ENCODE results near the gene MARCHF10.

The MARCHF10 gene

GRCh38 chr17:62749926-62750325 lies 58.2 kb downstream of the MARCHF10 start:
- no peak for DNase-seq

DNA sequence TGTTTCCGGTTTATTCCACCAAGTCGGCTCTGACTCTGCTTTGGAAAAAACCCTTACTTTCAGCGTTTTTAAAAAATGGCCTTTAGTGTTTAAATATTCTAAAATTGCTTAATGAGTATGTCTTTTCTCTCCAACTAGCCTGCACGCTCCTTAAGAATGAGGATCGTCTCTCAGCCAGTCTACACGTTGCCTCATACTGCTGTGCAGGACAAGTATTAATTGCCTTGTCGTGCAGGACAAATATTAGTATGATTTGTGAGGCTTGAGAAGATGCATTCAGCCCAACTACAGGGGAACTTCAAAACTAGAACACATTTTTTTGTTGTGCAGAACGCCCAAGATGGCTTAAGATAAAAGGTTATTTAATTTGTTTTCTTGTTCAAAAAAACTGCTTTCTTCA lies 61.2 kb downstream of the MARCHF10 start:
- no peak for DNase-seq

DNA sequence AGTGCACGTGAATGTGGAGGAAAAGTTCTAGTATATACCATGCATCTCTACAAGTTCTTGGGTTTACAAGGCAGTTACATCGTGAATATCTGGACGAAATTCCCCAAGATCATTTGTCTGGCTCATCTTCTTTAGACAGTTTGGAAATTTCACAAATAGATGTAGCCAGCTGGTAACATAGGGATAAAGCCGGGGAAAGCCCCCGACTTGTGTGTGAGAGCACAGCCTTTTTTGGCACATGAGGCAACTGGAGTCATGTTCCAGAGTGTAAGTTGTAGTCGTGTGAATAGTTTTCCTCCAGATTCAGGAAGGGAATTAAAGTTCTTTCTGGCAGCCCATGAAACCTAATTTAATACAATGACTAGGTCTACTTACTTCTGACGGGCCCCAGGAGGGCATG lies 62.3 kb downstream of the MARCHF10 start:
- no peak for DNase-seq

DNA sequence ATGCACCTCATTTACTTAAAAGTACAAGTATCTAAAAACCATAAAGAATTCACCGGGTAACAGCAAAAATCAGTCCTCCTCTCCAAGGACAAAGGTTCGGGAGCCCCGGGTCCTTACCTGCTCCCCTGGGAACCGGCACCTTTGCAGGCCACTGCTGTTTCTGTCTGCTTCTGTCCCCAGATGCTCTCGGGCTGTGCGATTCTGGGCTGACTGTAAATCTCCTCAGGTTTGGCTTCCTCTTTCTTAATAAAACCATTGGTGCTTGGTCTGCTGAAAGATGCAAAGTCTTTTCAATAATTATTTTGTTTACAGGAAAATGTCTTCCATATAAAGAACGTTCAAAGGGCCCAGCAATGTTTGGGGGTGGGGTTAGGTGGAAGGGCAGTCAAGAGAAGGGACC lies 63.9 kb downstream of the MARCHF10 start:
- DNase-seq = no peak

- no peak for DNase-seq
Observed at GRCh38 chr17:62741290-62741689, 66.8 kb downstream of the MARCHF10 start.

GRCh38 chr17:62739645-62740388 lies 68.3 kb downstream of the MARCHF10 start:
- DNase-seq = no peak

GRCh38 chr17:62738281-62738680 lies 69.8 kb downstream of the MARCHF10 start:
- DNase-seq = no peak

- no peak for DNase-seq
Observed at GRCh38 chr17:62737513-62737912, 70.6 kb downstream of the MARCHF10 start.

DNA sequence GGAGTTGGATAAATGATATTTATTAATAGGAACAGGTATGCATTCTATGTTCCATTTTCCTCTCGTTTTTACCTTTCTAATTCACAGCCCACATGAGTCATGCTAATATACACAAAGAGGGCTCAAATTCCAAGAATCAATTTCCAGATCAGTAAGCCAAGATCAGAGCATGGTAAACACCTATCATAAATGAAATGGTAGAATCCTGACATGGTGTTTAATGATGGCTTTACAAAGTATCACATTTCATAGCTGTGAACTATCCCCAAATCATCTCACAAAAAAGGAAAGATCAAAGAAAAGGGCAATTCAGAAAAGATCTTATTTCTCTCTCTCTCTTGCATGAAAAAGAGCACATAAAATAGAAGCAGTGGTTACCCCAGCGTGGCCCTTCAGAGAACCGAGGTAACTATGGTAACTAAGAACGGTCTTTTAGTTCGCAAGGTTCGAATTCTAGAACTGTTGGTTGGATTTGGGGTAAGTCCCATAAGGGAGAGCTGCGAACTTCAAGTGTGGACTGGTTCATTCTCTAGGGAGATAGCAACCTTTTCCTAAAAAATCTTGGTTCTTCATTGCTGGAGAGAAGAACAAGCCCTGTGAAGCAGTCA lies 73.0 kb downstream of the MARCHF10 start:
- DNase-seq = no peak

GRCh38 chr17:62732125-62732524 lies 76.0 kb downstream of the MARCHF10 start:
- no peak for DNase-seq

- DNase-seq = no peak
Observed at GRCh38 chr17:62727916-62728672, 80.0 kb downstream of the MARCHF10 start.

GRCh38 chr17:62725791-62726249 lies 82.3 kb downstream of the MARCHF10 start:
- DNase-seq = no peak

DNA sequence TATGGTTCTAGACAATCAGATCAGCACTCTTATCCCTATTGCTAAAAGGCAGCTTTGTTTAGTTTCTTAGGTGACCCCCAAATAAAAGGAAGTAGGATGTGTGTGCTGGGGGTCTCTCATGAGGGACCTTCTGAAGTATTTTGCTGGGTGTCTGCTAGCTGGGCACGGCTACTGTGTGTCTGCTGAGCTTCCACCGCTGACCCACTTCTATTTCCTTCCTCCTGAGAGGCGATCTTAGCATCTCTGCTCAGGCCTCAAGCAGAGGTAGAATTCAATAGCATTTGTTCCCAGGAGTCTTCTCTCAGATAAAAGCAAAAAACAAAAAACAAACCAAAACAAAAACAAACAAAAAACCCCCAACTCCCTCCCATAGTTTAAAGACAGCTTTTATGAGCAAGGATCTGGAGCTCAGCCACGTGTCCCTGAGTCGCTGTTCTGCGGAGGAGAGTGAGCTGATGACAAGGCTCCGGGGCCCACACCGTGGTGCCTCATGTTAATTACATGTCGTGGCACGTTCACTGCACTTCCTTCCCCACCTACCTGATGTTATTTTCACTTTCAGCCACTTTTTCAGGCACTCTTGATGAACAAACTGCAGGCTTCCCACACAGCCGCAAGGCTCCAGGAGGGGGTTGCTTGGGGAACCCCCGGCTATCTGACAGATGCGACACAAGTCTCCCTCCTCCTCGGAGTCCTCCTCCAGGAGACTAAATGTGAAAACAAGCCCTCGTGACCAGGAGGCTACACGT lies 83.5 kb downstream of the MARCHF10 start:
- DNase-seq = no peak

- no peak for DNase-seq
Observed at GRCh38 chr17:62723842-62724241, 84.3 kb downstream of the MARCHF10 start.

DNA sequence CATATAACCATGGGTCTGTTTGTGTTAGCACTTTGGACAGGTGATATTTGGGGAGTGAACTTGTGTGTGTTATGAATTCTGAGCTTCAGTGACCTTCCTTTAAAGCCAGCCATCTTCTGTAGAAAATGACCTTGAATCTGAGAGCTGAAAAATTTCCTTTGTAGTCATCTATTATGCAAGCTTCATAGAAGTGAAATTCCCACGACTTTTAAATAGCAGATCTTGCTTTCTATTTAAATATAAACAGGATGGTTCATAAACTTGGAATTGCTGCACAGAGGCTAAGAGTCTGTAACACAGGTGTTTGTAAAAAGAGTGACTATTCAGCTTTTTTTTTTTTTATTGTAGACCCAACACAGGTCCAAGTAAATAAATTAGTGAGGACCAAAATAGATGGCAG lies 85.5 kb downstream of the MARCHF10 start:
- no peak for DNase-seq

DNA sequence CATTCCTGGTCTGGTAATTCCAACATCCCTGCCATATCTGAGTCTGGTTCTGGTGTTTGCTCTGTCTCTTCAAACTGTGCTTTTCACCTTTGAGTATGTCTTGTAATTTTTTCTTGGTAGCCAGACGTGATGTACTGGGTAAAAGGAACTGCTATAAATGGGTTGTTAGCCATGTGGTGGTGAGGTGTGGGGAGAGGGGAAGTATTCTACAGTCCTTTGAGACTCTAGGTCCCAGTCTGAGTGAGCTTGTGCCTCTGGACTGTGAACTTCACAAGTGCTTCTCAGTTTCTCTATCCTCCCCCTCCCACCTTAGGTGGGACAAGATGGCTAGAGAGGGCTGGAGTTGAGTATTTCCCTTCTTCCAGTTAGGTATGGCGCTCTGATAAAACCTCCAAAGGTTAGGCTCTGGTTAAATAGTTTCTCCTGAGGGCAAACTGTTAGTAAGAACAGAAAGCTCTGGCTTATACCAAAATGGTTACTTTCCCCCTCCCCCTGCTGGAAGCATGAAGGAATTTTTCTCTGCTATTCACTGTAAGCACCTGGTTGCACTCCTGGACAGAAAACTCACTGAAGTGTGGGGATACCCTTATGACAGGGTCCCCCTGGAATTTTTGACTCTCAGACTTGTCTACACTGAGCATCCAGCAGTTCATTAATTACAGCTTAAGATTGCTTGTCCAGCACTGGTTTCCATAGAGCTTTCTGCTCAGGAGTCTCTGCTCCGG lies 87.8 kb downstream of the MARCHF10 start:
- no peak for DNase-seq

GRCh38 chr17:62719586-62719985 lies 88.5 kb downstream of the MARCHF10 start:
- DNase-seq = no peak

GRCh38 chr17:62718429-62718828 lies 89.7 kb downstream of the MARCHF10 start:
- no peak for DNase-seq

DNA sequence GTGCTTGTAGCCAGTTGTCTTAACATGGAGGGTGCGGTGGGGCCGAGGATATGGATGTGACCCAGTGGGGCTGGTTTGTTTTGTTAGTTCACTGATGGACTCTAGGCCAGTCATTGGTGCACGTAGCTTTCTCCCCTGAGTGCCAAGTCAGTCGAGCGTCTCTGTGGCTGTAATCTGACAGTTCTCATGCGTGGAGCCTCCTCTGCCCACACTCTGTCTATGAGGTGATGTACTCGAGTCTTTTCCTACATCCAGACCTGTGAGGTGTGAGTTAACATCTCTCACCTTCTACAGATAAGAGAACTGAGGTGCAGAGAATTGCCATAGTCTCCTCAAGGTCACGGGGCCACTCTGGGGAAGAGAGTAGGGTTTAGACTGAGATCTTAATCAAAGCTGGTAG lies 90.2 kb downstream of the MARCHF10 start:
- DNase-seq = no peak

- DNase-seq = no peak
Observed at GRCh38 chr17:62717589-62717855, 90.6 kb downstream of the MARCHF10 start.

GRCh38 chr17:62716834-62717588 lies 91.1 kb downstream of the MARCHF10 start:
- no peak for DNase-seq

GRCh38 chr17:62715882-62716390 lies 92.2 kb downstream of the MARCHF10 start:
- no peak for DNase-seq

Data from cerebellar nuclear complex (tissue), 1 donor.